Measurements from ENCODE around the gene POMGNT1. TPM values are rescaled to one million over a fixed set of nuclear protein-coding genes. Genes with fewer than 3 reads are reported as not detected.

The POMGNT1 gene
- total RNA-seq, 1 donor from 2014 or later, result 75.1 TPM

- Mint-ChIP-seq H3K4me1 (peaks cover 6% of the 10 kb centered on the region), H3K4me3 (no peak overlapping the region), H3K27ac (peak overlapping the region; percentile 23), H3K36me3 (ENCODE audit: low read depth) (no peaks in the 10 kb centered on the region), H3K9me3 (no peaks in the 10 kb centered on the region), H3K27me3 (peaks cover 27% of the 10 kb centered on the region)
- no peak for DNase-seq
- intact Hi-C loops (cut with micrococcal nuclease), result no loop called here
Observed at GRCh38 chr1:46171871-46172270, 26.4 kb downstream of the POMGNT1 start.

DNA sequence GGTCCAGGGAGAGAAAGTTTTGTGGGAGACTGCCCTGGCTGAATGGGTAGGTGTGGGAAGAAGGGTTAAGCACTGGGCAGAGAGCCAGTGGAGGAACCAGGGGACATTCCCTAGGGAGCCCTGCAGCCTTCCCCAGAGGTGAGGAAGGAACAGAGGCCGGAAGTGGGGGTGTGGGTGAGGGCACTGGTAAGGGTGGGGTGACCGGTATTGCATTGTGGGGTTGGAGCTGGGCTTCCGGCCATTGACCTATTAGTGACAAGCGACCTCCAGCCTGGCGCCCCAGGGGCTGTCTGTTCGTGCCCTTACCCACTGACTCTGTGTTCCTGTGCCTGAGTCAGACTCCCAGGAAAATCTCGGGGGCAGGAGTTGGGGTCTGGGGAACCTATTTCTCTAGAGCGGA lies 26.9 kb downstream of the POMGNT1 start:
- intact Hi-C loops (cut with micrococcal nuclease), result no loop called here
- Mint-ChIP-seq H3K4me3 (no peak overlapping the region), H3K27me3 (peaks cover 27% of the 10 kb centered on the region), H3K9me3 (no peaks in the 10 kb centered on the region), H3K27ac (no peak overlapping the region), H3K4me1 (peaks cover 11% of the 10 kb centered on the region), H3K36me3 (ENCODE audit: low read depth) (no peaks in the 10 kb centered on the region)
- DNase-seq, result no peak

DNA sequence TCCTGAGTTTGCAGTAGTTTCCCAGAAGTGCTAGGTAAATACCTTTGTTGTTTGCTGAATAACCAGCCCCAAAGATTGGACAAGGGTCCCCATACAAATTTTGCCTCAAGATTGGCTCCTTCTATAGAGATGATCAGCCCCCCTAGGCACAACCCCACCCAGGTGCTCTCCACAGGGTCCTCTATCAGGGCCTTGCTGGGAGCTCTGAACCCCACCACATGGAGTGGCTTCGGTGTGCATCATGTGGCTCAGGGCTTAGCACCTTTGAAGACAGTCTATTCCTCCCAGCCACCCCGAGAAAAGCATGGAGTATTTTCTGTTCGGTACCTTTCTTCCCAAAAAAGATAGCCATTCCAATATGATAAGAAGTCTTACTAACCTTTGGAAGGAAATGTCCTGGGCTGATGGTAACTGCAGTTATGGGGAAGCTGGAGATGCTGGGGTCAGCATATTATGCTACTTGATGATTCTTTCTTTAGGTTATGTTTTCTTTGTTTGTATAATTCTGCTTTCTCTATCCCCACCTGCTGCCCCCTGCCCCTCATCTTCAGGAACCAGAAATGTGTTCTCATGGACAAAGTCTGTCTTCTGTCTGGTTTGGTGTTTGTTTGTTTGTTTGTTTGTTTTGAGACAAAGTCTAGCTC lies 28.3 kb downstream of the POMGNT1 start:
- Mint-ChIP-seq H3K36me3 (ENCODE audit: low read depth) (no peaks in the 10 kb centered on the region), H3K4me3 (no peak overlapping the region), H3K27me3 (peaks cover 27% of the 10 kb centered on the region), H3K9me3 (no peaks in the 10 kb centered on the region), H3K27ac (no peak overlapping the region), H3K4me1 (peaks cover 13% of the 10 kb centered on the region)
- intact Hi-C loops (cut with micrococcal nuclease), result no loop called here
- DNase-seq, result peak; percentile 50

- Mint-ChIP-seq H3K27me3 (peaks cover 27% of the 10 kb centered on the region), H3K4me3 (no peak overlapping the region), H3K9me3 (no peaks in the 10 kb centered on the region), H3K27ac (no peak overlapping the region), H3K36me3 (ENCODE audit: low read depth) (no peaks in the 10 kb centered on the region), H3K4me1 (peaks cover 13% of the 10 kb centered on the region)
- DNase-seq, result no peak
- intact Hi-C loops (cut with micrococcal nuclease), result no loop called here
Observed at GRCh38 chr1:46168477-46168876, 29.8 kb downstream of the POMGNT1 start.

GRCh38 chr1:46166521-46167462 lies 31.4 kb downstream of the POMGNT1 start:
- no peaks in the 10 kb centered on the region for H3K9me3 Mint-ChIP-seq
- H3K36me3 Mint-ChIP-seq (ENCODE audit: low read depth), result no peaks in the 10 kb centered on the region
- peaks cover 13% of the 10 kb centered on the region for H3K4me1 Mint-ChIP-seq
- peak overlapping the region; percentile 86 for H3K4me3 Mint-ChIP-seq
- intact Hi-C loops (cut with micrococcal nuclease), result no loop called here
- peak; percentile 81 for DNase-seq
- peaks cover 24% of the 10 kb centered on the region for H3K27me3 Mint-ChIP-seq
- peak overlapping the region; percentile 80 for H3K27ac Mint-ChIP-seq

- DNase-seq, result no peak
- H3K4me1 Mint-ChIP-seq, result no peaks in the 10 kb centered on the region
- H3K4me3 Mint-ChIP-seq, result no peak overlapping the region
- peaks cover 4% of the 10 kb centered on the region for H3K27me3 Mint-ChIP-seq
- intact Hi-C loops (cut with micrococcal nuclease), result no loop called here
- no peaks in the 10 kb centered on the region for H3K36me3 Mint-ChIP-seq (ENCODE audit: low read depth)
- no peaks in the 10 kb centered on the region for H3K9me3 Mint-ChIP-seq
- no peak overlapping the region for H3K27ac Mint-ChIP-seq
Observed at GRCh38 chr1:46160212-46160611, 38.0 kb downstream of the POMGNT1 start.

DNA sequence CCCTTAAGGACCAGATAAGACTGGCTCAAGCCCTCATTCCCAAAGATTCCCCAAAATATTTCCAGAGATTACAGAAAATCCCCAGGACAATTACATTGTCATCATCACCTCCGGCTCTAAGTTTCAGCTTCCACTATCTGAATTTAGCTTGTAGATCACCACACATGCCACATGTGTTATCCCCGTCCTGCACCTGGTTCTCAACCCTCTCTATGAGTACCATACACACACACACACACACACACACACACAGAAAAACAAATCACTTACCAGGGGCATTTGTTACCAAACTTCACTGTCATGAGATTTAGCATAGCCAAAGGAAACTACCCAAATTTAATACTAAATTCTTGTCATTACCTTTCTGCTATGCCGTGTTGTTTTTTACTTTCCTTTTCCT lies 38.7 kb downstream of the POMGNT1 start:
- intact Hi-C loops (cut with micrococcal nuclease), result no loop called here
- H3K9me3 Mint-ChIP-seq, result no peaks in the 10 kb centered on the region
- H3K36me3 Mint-ChIP-seq (ENCODE audit: low read depth), result no peaks in the 10 kb centered on the region
- peaks cover 4% of the 10 kb centered on the region for H3K27me3 Mint-ChIP-seq
- no peak for DNase-seq
- no peak overlapping the region for H3K27ac Mint-ChIP-seq
- H3K4me3 Mint-ChIP-seq, result no peak overlapping the region
- H3K4me1 Mint-ChIP-seq, result no peaks in the 10 kb centered on the region

DNA sequence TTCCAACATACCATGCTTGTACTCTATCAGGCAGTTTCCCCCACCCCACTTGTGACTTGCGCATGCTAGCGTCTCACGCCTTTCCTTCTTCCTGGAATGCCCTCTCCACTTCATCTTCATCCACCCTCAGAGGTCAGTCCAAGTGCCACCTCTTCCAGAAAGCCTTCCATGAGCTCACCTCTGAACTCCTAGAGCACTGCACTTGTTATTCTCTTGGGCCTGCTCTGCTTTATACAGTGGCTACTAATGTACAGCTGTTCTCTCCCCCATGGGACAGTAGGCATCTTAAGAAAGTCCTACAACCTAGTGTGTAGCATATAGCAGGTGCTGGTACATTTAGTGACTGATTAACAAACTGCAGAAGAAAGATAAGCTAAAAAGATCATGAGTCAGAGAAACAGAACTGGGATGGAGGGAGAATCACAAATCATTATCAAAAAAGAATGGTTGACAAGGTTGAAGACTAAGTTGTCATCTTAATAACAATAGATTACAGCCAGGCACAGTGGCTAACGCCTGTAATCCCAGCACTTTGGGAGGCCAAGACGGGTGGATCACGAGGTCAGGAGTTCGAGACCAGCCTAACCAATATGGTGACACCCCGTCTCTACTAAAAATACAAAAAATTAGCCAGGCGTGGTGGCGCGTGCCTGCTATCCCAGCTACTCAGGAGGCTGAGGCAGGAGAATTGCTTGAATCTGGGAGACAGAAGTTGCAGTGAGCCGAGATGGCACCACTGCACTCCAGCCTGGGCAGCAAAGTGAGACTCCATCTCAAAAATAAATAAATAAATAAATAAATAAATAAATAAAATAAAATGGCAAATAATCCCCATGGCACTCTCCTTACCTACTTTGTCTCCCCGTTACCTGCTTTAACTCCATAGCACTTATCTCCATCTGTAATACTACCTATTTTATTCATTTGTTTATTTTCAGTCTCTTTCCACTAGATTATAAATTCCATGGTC lies 39.6 kb downstream of the POMGNT1 start:
- no peak overlapping the region for H3K27ac Mint-ChIP-seq
- no peak for DNase-seq
- H3K36me3 Mint-ChIP-seq (ENCODE audit: low read depth), result no peaks in the 10 kb centered on the region
- H3K4me3 Mint-ChIP-seq, result no peak overlapping the region
- no peaks in the 10 kb centered on the region for H3K9me3 Mint-ChIP-seq
- no peaks in the 10 kb centered on the region for H3K4me1 Mint-ChIP-seq
- H3K27me3 Mint-ChIP-seq, result peaks cover 4% of the 10 kb centered on the region
- intact Hi-C loops (cut with micrococcal nuclease), result no loop called here

GRCh38 chr1:46157916-46158311 lies 40.3 kb downstream of the POMGNT1 start:
- Mint-ChIP-seq H3K27me3 (peaks cover 4% of the 10 kb centered on the region), H3K4me3 (no peak overlapping the region), H3K4me1 (no peaks in the 10 kb centered on the region), H3K9me3 (no peaks in the 10 kb centered on the region), H3K27ac (no peak overlapping the region), H3K36me3 (ENCODE audit: low read depth) (no peaks in the 10 kb centered on the region)
- no peak for DNase-seq
- intact Hi-C loops (cut with micrococcal nuclease), result no loop called here

- intact Hi-C loops (cut with micrococcal nuclease), result no loop called here
- no peaks in the 10 kb centered on the region for H3K9me3 Mint-ChIP-seq
- H3K4me3 Mint-ChIP-seq, result no peak overlapping the region
- H3K27me3 Mint-ChIP-seq, result peaks cover 2% of the 10 kb centered on the region
- no peaks in the 10 kb centered on the region for H3K4me1 Mint-ChIP-seq
- H3K36me3 Mint-ChIP-seq (ENCODE audit: low read depth), result no peaks in the 10 kb centered on the region
- H3K27ac Mint-ChIP-seq, result no peak overlapping the region
- DNase-seq, result no peak
Observed at GRCh38 chr1:46153732-46154131, 44.5 kb downstream of the POMGNT1 start.

GRCh38 chr1:46153228-46153627 lies 45.0 kb downstream of the POMGNT1 start:
- intact Hi-C loops (cut with micrococcal nuclease), result no loop called here
- no peak for DNase-seq
- Mint-ChIP-seq H3K27me3 (peaks cover 2% of the 10 kb centered on the region), H3K4me3 (no peak overlapping the region), H3K27ac (no peak overlapping the region), H3K36me3 (ENCODE audit: low read depth) (no peaks in the 10 kb centered on the region), H3K4me1 (no peaks in the 10 kb centered on the region), H3K9me3 (no peaks in the 10 kb centered on the region)

DNA sequence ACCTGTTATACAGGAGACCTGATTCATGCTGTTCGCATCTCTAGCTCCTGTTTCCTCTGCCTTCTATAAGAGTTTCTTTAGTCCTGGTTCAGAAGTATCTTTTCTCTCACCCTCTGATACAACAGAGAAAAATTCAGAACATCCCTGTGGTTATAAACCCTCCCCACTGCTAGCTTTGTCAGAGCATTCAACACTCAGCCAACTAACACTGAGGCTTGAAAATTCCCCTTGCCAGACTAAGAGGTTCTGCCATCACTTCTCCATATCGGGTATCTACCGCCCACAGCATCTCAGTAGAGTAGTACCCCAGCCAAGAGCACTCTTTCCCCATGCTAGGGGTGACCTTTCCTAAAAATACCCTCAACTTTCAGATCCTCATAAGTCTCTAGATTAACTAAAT lies 46.2 kb downstream of the POMGNT1 start:
- Mint-ChIP-seq H3K4me1 (no peaks in the 10 kb centered on the region), H3K4me3 (no peak overlapping the region), H3K9me3 (no peaks in the 10 kb centered on the region), H3K36me3 (ENCODE audit: low read depth) (no peaks in the 10 kb centered on the region), H3K27ac (no peak overlapping the region), H3K27me3 (peaks cover 2% of the 10 kb centered on the region)
- intact Hi-C loops (cut with micrococcal nuclease), result no loop called here
- no peak for DNase-seq

DNA sequence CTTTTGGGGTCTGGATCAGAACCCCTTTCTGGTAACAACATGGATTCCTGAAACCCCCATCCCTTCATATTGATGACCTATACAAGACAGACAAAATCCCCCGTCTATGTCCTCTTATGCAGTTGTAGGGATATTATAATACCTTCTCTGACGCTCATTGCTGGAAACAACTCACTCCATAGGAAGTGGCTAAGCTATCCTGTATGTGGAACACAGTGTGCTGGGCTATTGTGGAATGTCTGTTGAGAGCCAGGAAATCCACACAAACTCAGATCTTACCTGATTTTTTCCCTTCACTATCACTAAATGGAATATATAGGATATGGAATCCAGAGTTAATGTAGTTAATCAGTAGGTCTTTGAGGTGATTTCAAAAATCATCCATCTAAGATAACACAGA lies 48.1 kb downstream of the POMGNT1 start:
- H3K27me3 Mint-ChIP-seq, result peaks cover 2% of the 10 kb centered on the region
- DNase-seq, result no peak
- H3K4me1 Mint-ChIP-seq, result no peaks in the 10 kb centered on the region
- no peak overlapping the region for H3K27ac Mint-ChIP-seq
- no peaks in the 10 kb centered on the region for H3K9me3 Mint-ChIP-seq
- H3K36me3 Mint-ChIP-seq (ENCODE audit: low read depth), result no peaks in the 10 kb centered on the region
- intact Hi-C loops (cut with micrococcal nuclease), result no loop called here
- no peak overlapping the region for H3K4me3 Mint-ChIP-seq
